Panc1 (cell line): Measurements from ENCODE around the gene MYOZ2.

Experiments used
- SIN3A ChIP-seq: IDR thresholded peaks from 2 replicates; pipeline ENCODE4 v1.6.1; 2012; ENCODE audit warnings: low read depth, mild to moderate bottlenecking, low read length, moderate library complexity, borderline replicate concordance; ENCODE audit not compliant: insufficient read depth
- TF ChIP-seq, protein P1 (sequence below): fragments of 450-650 bp; IDR thresholded peaks from 2 replicates; pipeline ENCODE4 v1.5.1; 2017; ENCODE audit warnings: mild to moderate bottlenecking

DNA sequence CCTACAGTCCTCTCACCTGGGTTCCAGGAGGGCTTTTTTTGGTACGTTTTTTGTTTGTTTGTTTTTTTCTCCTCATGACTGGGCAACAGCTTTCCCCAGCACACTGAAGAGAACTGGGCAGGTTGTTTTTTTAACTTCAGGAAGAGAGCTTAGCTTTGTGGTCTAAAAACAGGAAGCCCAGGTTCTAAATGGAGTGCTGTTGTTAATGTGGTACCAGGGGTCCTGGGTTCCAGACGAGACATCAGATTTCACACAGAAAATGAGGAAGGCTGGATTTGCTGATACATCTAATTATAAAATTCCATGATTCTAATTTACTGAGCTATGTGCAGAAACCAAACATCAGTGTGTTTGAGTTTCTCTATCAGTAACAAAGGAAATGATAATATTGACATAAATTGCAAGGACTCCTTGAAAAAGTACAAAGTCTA lies 4.2 kb downstream of the MYOZ2 start:
- TF ChIP-seq SIN3A, result no peak
- TF ChIP-seq, protein P1, sequence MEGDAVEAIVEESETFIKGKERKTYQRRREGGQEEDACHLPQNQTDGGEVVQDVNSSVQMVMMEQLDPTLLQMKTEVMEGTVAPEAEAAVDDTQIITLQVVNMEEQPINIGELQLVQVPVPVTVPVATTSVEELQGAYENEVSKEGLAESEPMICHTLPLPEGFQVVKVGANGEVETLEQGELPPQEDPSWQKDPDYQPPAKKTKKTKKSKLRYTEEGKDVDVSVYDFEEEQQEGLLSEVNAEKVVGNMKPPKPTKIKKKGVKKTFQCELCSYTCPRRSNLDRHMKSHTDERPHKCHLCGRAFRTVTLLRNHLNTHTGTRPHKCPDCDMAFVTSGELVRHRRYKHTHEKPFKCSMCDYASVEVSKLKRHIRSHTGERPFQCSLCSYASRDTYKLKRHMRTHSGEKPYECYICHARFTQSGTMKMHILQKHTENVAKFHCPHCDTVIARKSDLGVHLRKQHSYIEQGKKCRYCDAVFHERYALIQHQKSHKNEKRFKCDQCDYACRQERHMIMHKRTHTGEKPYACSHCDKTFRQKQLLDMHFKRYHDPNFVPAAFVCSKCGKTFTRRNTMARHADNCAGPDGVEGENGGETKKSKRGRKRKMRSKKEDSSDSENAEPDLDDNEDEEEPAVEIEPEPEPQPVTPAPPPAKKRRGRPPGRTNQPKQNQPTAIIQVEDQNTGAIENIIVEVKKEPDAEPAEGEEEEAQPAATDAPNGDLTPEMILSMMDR, result no peak
